ENCODE measurements around the gene DDHD1.

The DDHD1 gene

GRCh38 chr14:53027562-53027961, 125.6 kb downstream of the DDHD1 start:
- DNase-seq = no peak

DNA sequence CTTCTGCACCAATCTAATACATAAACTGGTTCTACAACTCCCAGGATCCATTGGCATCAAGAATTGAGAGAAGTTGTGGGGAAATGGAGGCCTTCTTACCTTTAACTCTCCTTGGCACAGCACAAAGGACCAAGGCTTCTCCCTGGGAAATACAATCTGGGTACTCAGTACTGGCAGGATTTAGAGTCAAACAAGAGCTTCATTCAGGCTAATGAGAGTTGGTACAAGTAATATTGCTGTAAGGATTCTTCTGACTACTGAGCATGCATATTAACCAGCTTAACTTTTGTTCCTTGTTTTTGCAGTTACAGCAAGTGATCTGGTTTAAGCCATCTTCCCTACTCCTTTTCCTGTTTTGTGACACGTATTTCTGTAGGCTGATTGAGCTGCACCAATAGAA, 126.1 kb downstream of the DDHD1 start:
- no peak for DNase-seq

DNA sequence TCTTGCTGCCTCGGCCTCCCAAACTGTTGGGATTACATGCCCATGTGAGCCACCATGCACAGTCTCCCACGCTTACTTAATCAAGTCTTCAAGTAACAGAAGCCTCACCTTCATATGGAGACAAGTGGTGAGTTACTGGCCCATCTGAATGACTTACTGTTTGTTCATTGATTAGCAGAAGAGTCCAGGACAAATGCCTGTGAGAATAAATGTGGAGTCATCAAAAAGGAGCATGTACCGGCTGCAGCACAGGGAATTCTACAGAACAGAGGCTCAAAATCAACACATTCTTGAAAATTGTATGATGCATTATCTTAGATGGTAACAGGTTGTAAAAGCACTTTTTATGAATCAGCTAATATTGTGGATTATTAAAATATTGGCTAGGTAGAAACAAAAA, 129.8 kb downstream of the DDHD1 start:
- DNase-seq = no peak

GRCh38 chr14:53022593-53022992, 130.5 kb downstream of the DDHD1 start:
- no peak for DNase-seq

- no peak for DNase-seq
These were observed 132.8 kb downstream of the DDHD1 start for GRCh38 chr14:53020193-53020932.

DNA sequence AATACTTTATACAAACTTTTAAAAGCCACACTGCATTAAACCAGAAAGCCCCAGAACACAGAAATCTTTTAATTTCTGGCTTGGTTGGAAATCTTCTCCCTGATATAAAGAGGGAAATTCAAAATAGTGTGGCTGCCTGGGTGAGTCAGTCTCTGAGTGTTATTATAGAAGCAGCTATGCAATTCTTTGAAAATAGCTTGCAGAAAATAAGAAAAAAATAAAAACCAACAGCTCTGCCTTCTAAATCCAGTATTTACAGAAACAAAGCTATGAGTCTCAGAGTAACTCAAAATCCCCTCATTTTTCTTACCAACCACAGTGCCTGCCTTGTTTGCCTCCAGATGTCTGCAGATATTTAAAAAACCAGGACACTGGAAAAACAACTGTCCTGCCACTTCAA, 133.7 kb downstream of the DDHD1 start:
- DNase-seq = no peak

DNA sequence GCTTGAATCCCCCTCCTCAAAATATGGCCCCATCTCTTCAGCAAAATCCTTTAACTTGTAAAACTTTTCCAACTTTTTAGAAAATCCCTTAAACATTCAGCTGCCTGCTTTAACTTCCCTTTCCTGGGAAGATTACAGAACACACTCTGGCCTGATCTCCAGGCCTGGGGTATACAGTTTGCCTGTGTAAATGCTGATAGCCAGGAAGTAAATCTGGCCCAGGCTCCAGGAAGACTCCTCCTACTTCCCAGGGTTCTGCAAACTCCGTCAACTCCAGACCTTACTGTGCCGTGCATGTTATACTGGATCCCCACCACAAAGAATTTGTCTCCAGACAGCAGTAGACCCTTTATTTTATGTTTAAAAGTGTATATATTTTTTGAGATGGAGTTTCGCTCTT, 135.3 kb downstream of the DDHD1 start:
- no peak for DNase-seq

GRCh38 chr14:53016919-53017318, 136.2 kb downstream of the DDHD1 start:
- no peak for DNase-seq

GRCh38 chr14:53016491-53016890, 136.6 kb downstream of the DDHD1 start:
- no peak for DNase-seq

DNA sequence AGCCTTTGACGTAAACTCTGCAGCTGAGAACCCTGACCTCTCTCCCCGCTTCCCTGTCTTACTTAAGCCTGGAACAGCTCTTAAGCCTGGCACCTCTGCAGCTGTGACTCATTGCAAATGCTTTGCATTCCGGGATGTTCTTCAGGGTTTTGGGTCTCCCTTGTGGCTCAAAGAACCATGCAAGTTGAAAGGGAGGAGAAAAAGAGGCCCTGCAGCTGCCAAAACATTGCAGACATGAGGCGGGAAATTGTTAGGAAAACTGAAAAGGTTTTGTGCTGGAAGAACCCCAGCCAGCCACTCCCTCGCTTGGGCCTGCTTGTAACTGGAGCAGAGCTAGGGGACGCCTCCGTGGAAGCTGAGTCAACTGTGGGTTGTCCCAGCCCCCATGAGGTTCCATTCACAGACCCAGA, 142.1 kb downstream of the DDHD1 start:
- DNase-seq = peak in 1 of 2 experiments; percentile 27

GRCh38 chr14:53010193-53011040, 142.7 kb downstream of the DDHD1 start:
- no peak for DNase-seq

DNA sequence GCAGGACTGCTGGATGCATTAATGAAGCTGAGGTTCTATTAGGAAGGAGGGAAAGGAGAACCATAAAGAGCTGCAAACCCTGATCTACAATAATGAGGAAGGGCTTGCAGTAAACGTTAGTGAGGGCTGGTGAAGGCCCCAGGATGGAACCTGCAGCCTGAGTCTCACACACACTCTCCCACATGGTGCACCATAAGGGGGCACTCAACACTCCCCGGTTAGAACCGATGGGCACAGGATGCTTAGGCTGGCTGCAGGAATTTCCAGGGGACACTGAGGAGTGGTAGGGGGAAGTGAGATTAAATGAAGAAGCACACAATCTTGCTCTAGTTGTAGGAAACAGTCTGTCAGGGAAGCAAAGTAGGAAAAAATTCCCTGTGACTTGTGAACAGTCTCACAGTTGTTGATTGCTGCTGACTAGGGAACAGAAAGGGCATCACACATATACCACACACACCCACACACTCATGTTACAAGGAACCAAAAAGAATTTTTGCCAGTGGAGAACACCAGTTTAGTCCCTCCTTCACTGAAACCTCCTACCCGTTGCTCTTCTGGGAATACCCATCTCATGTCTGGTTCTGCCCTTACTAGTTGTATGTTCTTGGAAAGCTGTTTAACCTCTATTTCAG, 146.1 kb downstream of the DDHD1 start:
- DNase-seq = no peak

DNA sequence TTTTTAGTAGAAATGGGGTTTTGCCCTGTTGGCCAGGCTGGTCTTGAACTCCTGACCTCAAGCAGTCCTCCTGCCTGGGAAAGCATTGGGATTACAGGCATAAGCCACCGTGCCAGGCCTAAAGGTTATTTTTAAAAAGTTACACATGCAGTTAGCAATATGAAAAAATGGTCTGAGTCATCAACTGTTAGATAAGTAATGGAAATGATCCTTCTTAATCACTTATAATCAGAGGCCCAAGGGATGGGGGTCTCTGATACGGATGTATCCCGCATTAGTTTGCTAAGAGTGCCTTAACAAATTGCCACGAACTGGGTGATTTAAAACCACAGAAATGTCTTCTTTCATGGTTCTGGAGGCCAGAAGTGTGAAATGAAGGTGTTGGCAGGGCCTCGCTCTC, 148.1 kb downstream of the DDHD1 start:
- DNase-seq = no peak

DNA sequence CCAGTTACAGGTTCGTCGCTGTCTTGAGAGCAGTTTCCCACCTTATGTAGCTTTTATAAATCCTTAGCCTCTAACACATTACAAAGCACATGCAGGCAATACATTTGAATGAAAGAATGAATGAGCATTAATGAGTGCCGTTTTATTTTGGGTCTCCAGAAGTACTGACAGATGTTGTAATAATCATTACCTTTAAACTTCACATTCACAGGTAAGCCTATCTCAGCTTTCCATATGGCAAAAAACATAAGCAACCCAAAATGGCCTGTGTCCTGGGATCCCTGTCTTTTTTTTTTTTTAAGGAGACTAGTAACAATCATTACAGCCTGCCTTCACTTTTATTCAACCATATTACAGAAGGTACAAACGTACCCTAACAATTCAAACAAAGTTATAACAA, 149.3 kb downstream of the DDHD1 start:
- no peak for DNase-seq

DNA sequence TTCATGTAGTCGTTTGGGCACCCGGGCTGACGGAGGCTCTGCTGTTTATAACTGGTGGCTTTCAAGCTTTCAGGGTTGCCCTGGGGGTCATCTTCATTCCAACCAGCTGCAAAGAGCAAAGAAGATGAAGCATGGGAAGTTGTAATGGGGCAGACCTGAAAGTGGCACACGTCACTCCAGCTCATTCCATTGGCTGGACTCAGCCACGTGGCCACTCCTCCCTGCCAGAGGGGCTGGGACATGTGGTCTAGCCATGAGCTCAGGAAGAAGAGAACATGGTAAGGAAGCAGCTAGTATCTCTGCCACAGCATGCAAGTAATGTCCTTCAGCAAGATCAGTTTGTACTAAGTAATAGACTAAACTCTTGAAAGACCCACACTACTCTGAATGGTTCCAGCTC, 150.5 kb downstream of the DDHD1 start:
- no peak for DNase-seq

- DNase-seq = no peak
These were observed 151.2 kb downstream of the DDHD1 start for GRCh38 chr14:53001787-53002378.

GRCh38 chr14:52998376-52999015, 154.6 kb downstream of the DDHD1 start:
- DNase-seq = no peak

GRCh38 chr14:52996493-52996892, 156.6 kb downstream of the DDHD1 start:
- DNase-seq = no peak

- DNase-seq = no peak
These were observed 157.1 kb downstream of the DDHD1 start for GRCh38 chr14:52995998-52996397.

- DNase-seq = no peak
These were observed 160.8 kb downstream of the DDHD1 start for GRCh38 chr14:52992236-52992870.

DNA sequence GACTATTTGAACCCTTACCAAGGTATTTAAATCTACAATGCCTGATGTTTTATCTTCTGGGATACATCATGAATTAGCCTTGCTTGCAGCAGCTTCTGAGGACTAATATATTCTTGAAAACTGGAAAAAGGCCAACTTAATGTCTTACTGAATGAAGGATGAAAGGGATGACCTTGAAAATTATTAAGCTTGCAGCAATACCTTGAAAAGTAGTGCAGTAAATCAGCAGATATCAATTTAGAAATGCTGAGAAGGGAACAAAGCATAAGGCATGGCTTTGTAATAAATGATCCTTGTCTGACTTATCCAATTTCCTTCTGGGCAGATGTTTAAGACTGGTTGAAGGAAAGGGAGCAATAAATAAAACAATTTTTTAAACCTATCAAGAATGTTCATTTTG, 165.0 kb downstream of the DDHD1 start:
- DNase-seq = no peak

- DNase-seq = no peak
These were observed 165.6 kb downstream of the DDHD1 start for GRCh38 chr14:52987514-52987913.

Data from SW 1271 (cell line).